ENCODE data around the gene DDX31. TPM values are rescaled to one million over a fixed set of nuclear protein-coding genes. Genes with fewer than 3 reads are reported as not detected.

The DDX31 gene
- total and polyA plus RNA-seq, 9 of the 15 experiments (the other 6 are each of a cell fraction or from before 2014, with no cell fraction given), result 11.9 to 24.6 (median 22.2) TPM

DNA sequence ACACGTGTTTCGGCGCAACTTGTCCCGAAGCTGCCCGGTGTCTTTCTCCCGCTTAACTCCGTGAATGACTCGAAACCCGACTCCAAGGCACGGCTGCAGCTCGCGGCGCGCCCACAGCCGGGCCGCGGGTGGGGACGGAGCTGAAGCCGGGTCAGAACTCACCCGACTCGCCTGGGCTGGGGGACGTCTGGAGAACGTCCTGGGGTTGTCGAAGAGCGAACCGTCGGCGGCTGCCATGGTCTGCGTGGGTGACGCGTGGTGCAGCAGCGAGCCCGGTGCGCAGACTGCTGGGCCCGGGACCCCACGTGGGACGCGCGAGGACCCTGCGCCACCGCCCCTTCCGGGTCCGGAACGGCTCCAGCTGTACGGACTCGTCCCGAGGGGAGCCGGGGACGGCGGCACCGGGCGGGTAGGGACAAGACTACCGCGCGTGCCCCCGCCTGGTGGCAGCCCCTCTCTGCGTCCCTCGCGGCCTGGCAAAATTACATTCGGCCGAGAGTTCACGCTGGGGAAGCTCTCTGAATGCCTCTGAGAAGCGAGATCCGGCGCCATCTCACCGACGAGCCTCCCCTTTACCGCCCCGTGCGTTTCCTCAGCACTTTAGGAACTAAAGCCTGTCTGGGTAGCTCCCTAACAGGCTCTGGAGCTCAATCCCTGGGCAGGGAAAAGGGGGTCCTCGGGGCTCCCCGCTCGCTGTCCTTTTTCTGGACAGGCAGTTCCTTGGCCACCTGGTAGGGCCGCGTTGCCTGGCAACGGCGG lies at the start of gene DDX31 (continued):
- TF ChIP-seq, protein P1, sequence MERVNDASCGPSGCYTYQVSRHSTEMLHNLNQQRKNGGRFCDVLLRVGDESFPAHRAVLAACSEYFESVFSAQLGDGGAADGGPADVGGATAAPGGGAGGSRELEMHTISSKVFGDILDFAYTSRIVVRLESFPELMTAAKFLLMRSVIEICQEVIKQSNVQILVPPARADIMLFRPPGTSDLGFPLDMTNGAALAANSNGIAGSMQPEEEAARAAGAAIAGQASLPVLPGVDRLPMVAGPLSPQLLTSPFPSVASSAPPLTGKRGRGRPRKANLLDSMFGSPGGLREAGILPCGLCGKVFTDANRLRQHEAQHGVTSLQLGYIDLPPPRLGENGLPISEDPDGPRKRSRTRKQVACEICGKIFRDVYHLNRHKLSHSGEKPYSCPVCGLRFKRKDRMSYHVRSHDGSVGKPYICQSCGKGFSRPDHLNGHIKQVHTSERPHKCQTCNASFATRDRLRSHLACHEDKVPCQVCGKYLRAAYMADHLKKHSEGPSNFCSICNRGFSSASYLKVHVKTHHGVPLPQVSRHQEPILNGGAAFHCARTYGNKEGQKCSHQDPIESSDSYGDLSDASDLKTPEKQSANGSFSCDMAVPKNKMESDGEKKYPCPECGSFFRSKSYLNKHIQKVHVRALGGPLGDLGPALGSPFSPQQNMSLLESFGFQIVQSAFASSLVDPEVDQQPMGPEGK (CRISPR knock-in tag; IDR thresholded peaks at IDR 0.05; ENCODE audit: borderline replicate concordance), result no peak
- TF ChIP-seq CCAR2 (IDR thresholded peaks at IDR 0.05; ENCODE audit: low read depth, low read length) (no peak), HDAC8 (tag; IDR thresholded peaks at IDR 0.05) (no peak; the same call in 1 of the 2 replicates), NRF1 (conservative IDR thresholded peaks at IDR 0.05 in 1 of 2, IDR thresholded peaks at IDR 0.05 in 1 of 2) (peak; percentile 76 to 81), ZNF12 (CRISPR knock-in tag; IDR thresholded peaks at IDR 0.05) (peak; percentile 71; the same call in 1 of the 2 replicates), TAL1 (IDR thresholded peaks at IDR 0.05) (0 out of 2 replicates have a peak, but pooled peaks have one; percentile 14), SIN3B (IDR thresholded peaks at IDR 0.05; ENCODE audit: low read depth) (peak; percentile 38; the same call in 1 of the 2 replicates), ZNF696 (CRISPR knock-in tag; conservative IDR thresholded peaks at IDR 0.05) (no peak), MXI1 (IDR thresholded peaks at IDR 0.05; ENCODE audit: low read depth, low read length) (peak; percentile 96), POU5F1 (IDR thresholded peaks at IDR 0.05; ENCODE audit: borderline replicate concordance, low read depth, low read length, partially characterized antibody) (peak; percentile 6), ATF1 (CRISPR knock-in tag; IDR thresholded peaks at IDR 0.05) (no peak), ATF1 (tag; IDR thresholded peaks at IDR 0.05) (peak; percentile 78), MAZ (CRISPR knock-in tag; conservative IDR thresholded peaks at IDR 0.05 in 1 of 2, IDR thresholded peaks at IDR 0.05 in 1 of 2) (peak in 1 of 2 experiments; percentile 61), XRCC5 (IDR thresholded peaks at IDR 0.05; ENCODE audit: low read depth, low read length) (0 out of 2 replicates have a peak, but pooled peaks have one; percentile 6), SP1 (CRISPR knock-in tag; IDR thresholded peaks at IDR 0.05) (peak; percentile 56; the same call in 1 of the 2 replicates)
- TF ChIP-seq, protein P2, sequence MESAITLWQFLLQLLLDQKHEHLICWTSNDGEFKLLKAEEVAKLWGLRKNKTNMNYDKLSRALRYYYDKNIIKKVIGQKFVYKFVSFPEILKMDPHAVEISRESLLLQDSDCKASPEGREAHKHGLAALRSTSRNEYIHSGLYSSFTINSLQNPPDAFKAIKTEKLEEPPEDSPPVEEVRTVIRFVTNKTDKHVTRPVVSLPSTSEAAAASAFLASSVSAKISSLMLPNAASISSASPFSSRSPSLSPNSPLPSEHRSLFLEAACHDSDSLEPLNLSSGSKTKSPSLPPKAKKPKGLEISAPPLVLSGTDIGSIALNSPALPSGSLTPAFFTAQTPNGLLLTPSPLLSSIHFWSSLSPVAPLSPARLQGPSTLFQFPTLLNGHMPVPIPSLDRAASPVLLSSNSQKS (CRISPR knock-in tag; IDR thresholded peaks at IDR 0.05), result no peak
